Activated CD8-positive, alpha-beta memory T cell treated with anti-CD3 and anti-CD28 coated beads, Interleukin-2, amount 10 ng/mL, durations not matched to agents 7 days and 5 days (primary cell): ENCODE data around the gene EPHB1. TPM values are rescaled to one million over a fixed set of nuclear protein-coding genes. Genes with fewer than 3 reads are reported as not detected.

Experiments
- ATAC-seq: fragments of 150-1000 bp; cut with Tn5 transposase; one replicate; pipeline ENCODE4 v1.10.0; 2021; ENCODE audit warnings: moderate library complexity
- CTCF ChIA-PET: fragments of 350-600 bp; sonication (Branson Sonifier 250); formaldehyde crosslinking; loops from one replicate; lab custom pipeline; 2021; ENCODE audit warnings: antibody characterized with exemption; lab: Charles Lee
- DNase-seq: peaks from one replicate; pipeline ENCODE4 v3.0.0-alpha.2; 2020
- H3K27ac Mint-ChIP-seq: one replicate; pipeline ENCODE4 v1.8.0; 2021; ENCODE audit warnings: mild to moderate bottlenecking, mixed read lengths
- H3K27me3 Mint-ChIP-seq: one replicate; pipeline ENCODE4 v1.8.0; 2021; ENCODE audit warnings: mixed read lengths
- H3K36me3 Mint-ChIP-seq: one replicate; pipeline ENCODE4 v1.8.0; 2021; ENCODE audit warnings: mild to moderate bottlenecking, mixed read lengths
- H3K4me1 Mint-ChIP-seq: one replicate; pipeline ENCODE4 v1.8.0; 2021; ENCODE audit warnings: mixed read lengths
- H3K4me3 Mint-ChIP-seq: one replicate; pipeline ENCODE4 v1.8.0; 2021; ENCODE audit warnings: mild to moderate bottlenecking, moderate library complexity, mixed read lengths
- H3K9me3 Mint-ChIP-seq: one replicate; pipeline ENCODE4 v1.8.0; 2022; ENCODE audit warnings: low read depth, mixed read lengths
- total RNA-seq, 2 experiments: library from RNA; stranded (reverse); gene quantifications; one replicate each; pipeline ENCODE4 v1.2.3, GENCODE V29; 2021

Gene EPHB1
- total RNA-seq, 2 experiments from 2014 or later = 0.35 to 2.2 TPM

DNA sequence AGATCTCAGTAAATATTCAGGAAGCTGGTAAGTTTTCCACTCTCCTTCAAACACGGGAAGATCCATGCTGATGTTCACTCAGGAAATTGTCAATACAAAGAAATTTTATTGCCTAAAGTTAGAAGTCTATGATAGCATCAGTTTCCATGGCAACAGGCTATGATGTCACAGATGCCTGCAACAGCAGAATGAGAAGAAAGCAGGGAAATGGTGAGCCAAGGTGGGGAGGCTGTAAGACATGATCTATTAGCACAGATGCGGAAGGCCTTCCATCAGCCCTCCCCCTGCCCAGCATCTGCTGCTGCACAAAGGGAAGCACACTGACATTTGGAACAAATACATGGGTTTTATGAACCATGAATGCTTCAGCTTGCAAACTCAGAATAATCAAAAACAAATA is 28.6 kb downstream of the EPHB1 start:
- ATAC-seq = no peak
- H3K36me3 Mint-ChIP-seq = no peaks in the 10 kb centered on the region
- H3K4me1 Mint-ChIP-seq = no peaks in the 10 kb centered on the region
- no peak overlapping the region for H3K27ac Mint-ChIP-seq
- CTCF ChIA-PET = interaction anchor here (1.2 to 1.4 kb wide), 2 partner anchors 29 kb away, joined by 3 read pairs; partner anchors contain the start of gene EPHB1
- no peak for DNase-seq
- no peak overlapping the region for H3K4me3 Mint-ChIP-seq
- H3K9me3 Mint-ChIP-seq = no peaks in the 10 kb centered on the region
- peaks cover 14% of the 10 kb centered on the region for H3K27me3 Mint-ChIP-seq

DNA sequence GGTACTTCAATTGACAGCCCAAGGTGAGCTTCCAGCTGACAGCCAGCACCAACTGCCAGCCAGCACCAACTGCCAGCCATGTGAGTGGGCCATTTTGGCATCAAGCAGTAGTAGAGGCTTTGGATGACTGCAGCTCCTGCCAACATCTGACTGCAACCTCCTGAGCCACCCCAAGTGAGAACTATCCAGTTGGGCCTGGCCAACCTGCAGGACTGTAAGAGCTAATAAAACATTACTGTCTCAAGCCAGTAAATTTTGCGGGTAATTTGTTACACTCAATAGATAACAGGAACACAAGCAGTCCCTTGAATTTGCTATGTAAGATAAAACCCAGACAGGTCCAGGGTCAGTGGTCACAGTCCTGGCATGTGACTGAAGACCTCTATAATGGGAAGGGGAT is 29.7 kb downstream of the EPHB1 start:
- CTCF ChIA-PET = interaction anchor here (1.2 kb wide), 1 partner anchor 30 kb away, joined by 3 read pairs; the partner anchor contains the start of gene EPHB1
- Mint-ChIP-seq H3K27me3 (peaks cover 8% of the 10 kb centered on the region), H3K36me3 (no peaks in the 10 kb centered on the region), H3K4me3 (no peak overlapping the region), H3K4me1 (no peaks in the 10 kb centered on the region), H3K27ac (no peak overlapping the region), H3K9me3 (no peaks in the 10 kb centered on the region)
- DNase-seq = no peak
- no peak for ATAC-seq

DNA sequence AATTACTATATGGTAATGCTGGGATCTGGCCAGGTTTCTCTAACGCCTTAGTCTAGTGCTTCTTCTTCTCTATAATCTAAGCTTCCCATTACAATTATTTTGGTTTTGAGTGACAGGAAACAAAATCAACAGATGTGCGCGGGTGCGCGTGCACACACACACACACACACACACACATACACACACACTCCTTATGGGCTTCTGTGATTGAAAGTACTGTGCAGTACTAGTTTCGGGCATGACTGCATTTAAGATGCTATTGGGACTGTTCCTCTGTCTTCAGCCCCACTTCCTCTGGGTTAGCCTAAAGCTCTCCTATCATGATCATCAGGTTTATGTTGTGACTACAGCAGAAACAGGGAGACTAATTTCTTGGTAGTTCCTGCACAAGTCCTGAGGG is 32.2 kb downstream of the EPHB1 start:
- H3K4me3 Mint-ChIP-seq = no peak overlapping the region
- no peaks in the 10 kb centered on the region for H3K9me3 Mint-ChIP-seq
- DNase-seq (no peak), ATAC-seq (no peak)
- H3K4me1 Mint-ChIP-seq = no peaks in the 10 kb centered on the region
- no peak overlapping the region for H3K27ac Mint-ChIP-seq
- peaks cover 12% of the 10 kb centered on the region for H3K27me3 Mint-ChIP-seq
- CTCF ChIA-PET = no interaction called here
- H3K36me3 Mint-ChIP-seq = no peaks in the 10 kb centered on the region

- no peaks in the 10 kb centered on the region for H3K9me3 Mint-ChIP-seq
- no peaks in the 10 kb centered on the region for H3K36me3 Mint-ChIP-seq
- H3K4me3 Mint-ChIP-seq = no peak overlapping the region
- DNase-seq = no peak
- ATAC-seq = no peak
- H3K27ac Mint-ChIP-seq = no peak overlapping the region
- H3K4me1 Mint-ChIP-seq = no peaks in the 10 kb centered on the region
- H3K27me3 Mint-ChIP-seq = peaks cover 26% of the 10 kb centered on the region
- CTCF ChIA-PET = no interaction called here
These were observed 34.7 kb downstream of the EPHB1 start for GRCh38 chr3:134829721-134830120.

DNA sequence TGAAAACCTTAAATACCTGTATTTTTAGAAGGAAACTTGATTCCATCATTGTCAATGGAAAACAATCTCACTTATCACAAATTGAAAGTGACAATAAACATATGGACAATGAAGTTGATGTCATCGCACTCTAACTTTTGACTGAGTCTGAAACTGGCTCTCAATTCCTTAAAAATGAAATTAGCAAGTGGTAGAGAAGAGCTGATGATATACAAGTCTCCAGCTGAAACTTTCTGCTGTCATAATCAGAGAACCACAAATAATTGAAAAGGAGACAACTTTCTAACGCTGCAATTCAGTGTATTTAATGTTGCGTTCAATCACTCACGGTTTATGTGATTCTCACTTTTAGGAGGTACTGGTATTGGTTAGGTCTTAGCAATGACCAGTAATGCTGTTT is 37.5 kb downstream of the EPHB1 start:
- CTCF ChIA-PET = no interaction called here

DNA sequence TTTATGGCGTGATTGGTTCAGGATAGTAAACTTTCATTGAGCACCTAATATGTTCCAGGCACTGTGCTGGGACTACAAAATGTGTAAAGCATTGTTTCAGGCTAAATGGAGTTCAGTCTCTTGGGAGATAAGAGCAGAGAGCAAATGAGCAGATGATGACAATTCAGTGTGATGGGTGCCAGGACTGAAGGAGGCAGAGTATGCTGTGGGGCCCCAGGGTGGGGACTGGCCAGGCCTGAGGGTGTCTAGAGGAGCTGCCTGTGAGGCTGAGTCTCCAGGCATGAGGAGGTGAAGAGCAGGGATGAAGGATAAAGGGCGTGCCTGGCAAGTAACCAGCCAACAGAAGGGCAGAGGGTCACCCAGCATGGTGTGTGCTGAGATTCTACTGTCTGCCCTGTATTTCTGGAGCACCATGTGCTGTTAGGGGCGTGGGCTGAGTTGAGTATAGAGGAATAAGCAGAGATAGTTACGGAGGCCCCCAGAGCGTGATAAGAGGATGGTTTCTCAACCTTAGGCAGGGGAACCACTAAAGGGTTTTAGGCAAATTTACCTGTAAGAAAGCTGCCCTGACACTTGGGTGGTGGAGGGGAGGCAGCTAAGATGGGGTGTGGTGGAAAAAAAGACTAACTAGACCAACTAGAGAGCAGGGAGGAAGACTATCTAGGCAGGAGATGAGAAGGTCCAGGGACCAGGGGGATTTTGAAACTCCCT is 38.5 kb downstream of the EPHB1 start:
- no peaks in the 10 kb centered on the region for H3K4me1 Mint-ChIP-seq
- H3K36me3 Mint-ChIP-seq = no peaks in the 10 kb centered on the region
- CTCF ChIA-PET = interaction anchor here (1.8 kb wide), 1 partner anchor 39 kb away, joined by 6 read pairs; the partner anchor contains the start of gene EPHB1

More for the DNA sequence above, 37.5 kb downstream of the EPHB1 start:
- ATAC-seq = no peak
- Mint-ChIP-seq H3K9me3 (no peaks in the 10 kb centered on the region), H3K4me1 (no peaks in the 10 kb centered on the region), H3K4me3 (no peak overlapping the region), H3K36me3 (no peaks in the 10 kb centered on the region), H3K27me3 (peaks cover 37% of the 10 kb centered on the region), H3K27ac (no peak overlapping the region)
- no peak for DNase-seq

GRCh38 chr3:134836921-134837320 is 41.9 kb downstream of the EPHB1 start:
- no peaks in the 10 kb centered on the region for H3K9me3 Mint-ChIP-seq
- DNase-seq (no peak), ATAC-seq (no peak)
- CTCF ChIA-PET = interaction anchor here (1.6 kb wide), 1 partner anchor 42 kb away, joined by 5 read pairs; the partner anchor contains the start of gene EPHB1
- H3K27me3 Mint-ChIP-seq = peaks cover 28% of the 10 kb centered on the region
- H3K4me3 Mint-ChIP-seq = no peak overlapping the region
- no peaks in the 10 kb centered on the region for H3K36me3 Mint-ChIP-seq
- no peaks in the 10 kb centered on the region for H3K4me1 Mint-ChIP-seq
- H3K27ac Mint-ChIP-seq = no peak overlapping the region

More for the DNA sequence above, 38.5 kb downstream of the EPHB1 start:
- peaks cover 35% of the 10 kb centered on the region for H3K27me3 Mint-ChIP-seq
- DNase-seq (no peak), ATAC-seq (no peak)
- H3K4me3 Mint-ChIP-seq = no peak overlapping the region
- H3K27ac Mint-ChIP-seq = no peak overlapping the region
- no peaks in the 10 kb centered on the region for H3K9me3 Mint-ChIP-seq

- ATAC-seq (no peak), DNase-seq (no peak)
- no peaks in the 10 kb centered on the region for H3K4me1 Mint-ChIP-seq
- no peak overlapping the region for H3K4me3 Mint-ChIP-seq
- no peak overlapping the region for H3K27ac Mint-ChIP-seq
- no peaks in the 10 kb centered on the region for H3K36me3 Mint-ChIP-seq
- H3K27me3 Mint-ChIP-seq = peaks cover 28% of the 10 kb centered on the region
- H3K9me3 Mint-ChIP-seq = peaks cover 3% of the 10 kb centered on the region
- CTCF ChIA-PET = interaction anchor here (0.8 to 3.2 kb wide), 6 partner anchors 13 to 238 kb away, joined by 3 to 16 read pairs (median 3); partner anchors contain the start of gene EPHB1
These were observed 43.5 kb downstream of the EPHB1 start for GRCh38 chr3:134838599-134838998.

DNA sequence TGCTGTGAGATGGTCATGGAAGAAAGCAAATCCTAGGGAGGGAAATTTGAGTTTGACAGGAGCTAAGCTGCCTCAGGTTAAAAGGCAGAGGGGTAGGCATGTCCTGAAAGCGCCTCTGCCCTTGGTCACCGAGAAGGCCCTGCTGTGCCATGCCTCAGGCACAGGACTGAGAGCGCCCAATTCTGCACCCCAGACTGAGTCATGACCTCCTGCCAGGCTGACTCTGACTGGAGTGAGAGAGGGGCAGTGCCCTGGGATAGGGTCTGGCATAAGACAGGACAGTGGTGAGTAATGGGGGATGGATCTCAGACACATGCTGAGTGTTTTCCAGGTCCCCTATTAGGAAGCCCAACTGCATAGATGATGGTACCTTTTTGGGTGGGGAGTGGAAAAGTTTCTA is 44.4 kb downstream of the EPHB1 start:
- no peaks in the 10 kb centered on the region for H3K36me3 Mint-ChIP-seq
- DNase-seq (no peak), ATAC-seq (no peak)
- no peaks in the 10 kb centered on the region for H3K4me1 Mint-ChIP-seq
- H3K27ac Mint-ChIP-seq = no peak overlapping the region
- CTCF ChIA-PET = interaction anchor here (1.4 to 3.2 kb wide), 2 partner anchors 31 to 44 kb away, joined by 3 to 16 read pairs; partner anchors contain the start of gene EPHB1
- H3K27me3 Mint-ChIP-seq = peaks cover 30% of the 10 kb centered on the region
- no peak overlapping the region for H3K4me3 Mint-ChIP-seq
- peaks cover 3% of the 10 kb centered on the region for H3K9me3 Mint-ChIP-seq

GRCh38 chr3:134839990-134840389 is 44.9 kb downstream of the EPHB1 start:
- H3K36me3 Mint-ChIP-seq = no peaks in the 10 kb centered on the region
- no peak overlapping the region for H3K27ac Mint-ChIP-seq
- DNase-seq = no peak
- no peak for ATAC-seq
- CTCF ChIA-PET = interaction anchor here (3.2 kb wide), 1 partner anchor 45 kb away, joined by 16 read pairs; the partner anchor contains the start of gene EPHB1
- no peaks in the 10 kb centered on the region for H3K4me1 Mint-ChIP-seq
- H3K27me3 Mint-ChIP-seq = peaks cover 27% of the 10 kb centered on the region
- peaks cover 3% of the 10 kb centered on the region for H3K9me3 Mint-ChIP-seq
- H3K4me3 Mint-ChIP-seq = no peak overlapping the region

DNA sequence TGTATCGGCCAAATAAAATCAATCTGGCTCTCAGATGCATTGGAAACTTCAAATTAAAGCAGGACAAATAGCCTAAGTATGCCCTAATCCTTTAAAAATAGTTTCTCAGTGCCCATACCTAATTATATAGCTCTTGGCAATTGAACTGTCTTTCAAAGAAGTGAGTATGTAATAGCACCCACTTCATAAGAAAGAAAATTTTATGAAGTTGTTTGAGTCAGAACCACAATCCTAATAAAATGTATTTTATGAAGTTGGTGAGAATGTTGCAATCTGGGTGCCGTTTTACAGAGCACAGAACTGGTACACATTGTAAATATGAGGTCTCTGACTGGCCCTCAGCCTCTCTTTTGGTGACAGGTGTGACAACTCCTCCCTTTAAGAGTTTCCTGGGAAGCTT is 45.4 kb downstream of the EPHB1 start:
- ATAC-seq (no peak), DNase-seq (no peak)
- Mint-ChIP-seq H3K4me1 (no peaks in the 10 kb centered on the region), H3K9me3 (peaks cover 3% of the 10 kb centered on the region), H3K36me3 (no peaks in the 10 kb centered on the region), H3K27ac (no peak overlapping the region), H3K4me3 (no peak overlapping the region), H3K27me3 (peaks cover 24% of the 10 kb centered on the region)
- CTCF ChIA-PET = interaction anchor here (3.2 kb wide), 1 partner anchor 45 kb away, joined by 16 read pairs; the partner anchor contains the start of gene EPHB1

- ATAC-seq (no peak), DNase-seq (no peak)
- no peaks in the 10 kb centered on the region for H3K36me3 Mint-ChIP-seq
- no peaks in the 10 kb centered on the region for H3K4me1 Mint-ChIP-seq
- H3K4me3 Mint-ChIP-seq = no peak overlapping the region
- peaks cover 3% of the 10 kb centered on the region for H3K9me3 Mint-ChIP-seq
- CTCF ChIA-PET = no interaction called here
- no peak overlapping the region for H3K27ac Mint-ChIP-seq
- peaks cover 27% of the 10 kb centered on the region for H3K27me3 Mint-ChIP-seq
These were observed 51.0 kb downstream of the EPHB1 start for GRCh38 chr3:134846084-134846483.

GRCh38 chr3:134846911-134847317 is 51.9 kb downstream of the EPHB1 start:
- H3K4me3 Mint-ChIP-seq = no peak overlapping the region
- CTCF ChIA-PET = no interaction called here
- H3K4me1 Mint-ChIP-seq = no peaks in the 10 kb centered on the region
- no peak for ATAC-seq
- H3K27me3 Mint-ChIP-seq = peaks cover 27% of the 10 kb centered on the region
- H3K27ac Mint-ChIP-seq = no peak overlapping the region
- H3K9me3 Mint-ChIP-seq = peaks cover 3% of the 10 kb centered on the region
- no peaks in the 10 kb centered on the region for H3K36me3 Mint-ChIP-seq
- DNase-seq = no peak

GRCh38 chr3:134847349-134847748 is 52.3 kb downstream of the EPHB1 start:
- CTCF ChIA-PET = no interaction called here

More at GRCh38 chr3:134847349-134847748, 52.3 kb downstream of the EPHB1 start:
- ATAC-seq = no peak
- peaks cover 3% of the 10 kb centered on the region for H3K9me3 Mint-ChIP-seq
- no peak overlapping the region for H3K4me3 Mint-ChIP-seq
- no peak overlapping the region for H3K27ac Mint-ChIP-seq
- peaks cover 2% of the 10 kb centered on the region for H3K4me1 Mint-ChIP-seq
- no peaks in the 10 kb centered on the region for H3K36me3 Mint-ChIP-seq
- H3K27me3 Mint-ChIP-seq = peaks cover 25% of the 10 kb centered on the region
- DNase-seq = no peak
